Type B pancreatic cell (in vitro differentiated cells): ENCODE measurements around the gene P4HA1. TPM values are rescaled to one million over a fixed set of nuclear protein-coding genes. Genes with fewer than 3 reads are reported as not detected.

Experiments used
- DNase-seq: peaks from one replicate; pipeline ENCODE4 v3.0.0; 2021; ENCODE audit warnings: mixed read lengths; ENCODE audit not compliant: unreplicated experiment; ENCODE audit errors: extremely low spot score
- H3K27ac Mint-ChIP-seq: 2 replicates; pipeline ENCODE4 v1.8.0; 2021; ENCODE audit warnings: mild to moderate bottlenecking, mixed read lengths
- H3K27me3 Mint-ChIP-seq: 2 replicates; pipeline ENCODE4 v1.8.0; 2021; ENCODE audit warnings: mixed read lengths
- H3K36me3 Mint-ChIP-seq: 2 replicates; pipeline ENCODE4 v1.8.0; 2021; ENCODE audit warnings: mixed read lengths
- H3K4me1 Mint-ChIP-seq: one replicate; pipeline ENCODE4 v1.8.0; 2021; ENCODE audit warnings: mixed read lengths; ENCODE audit not compliant: unreplicated experiment
- H3K4me3 Mint-ChIP-seq: 2 replicates; pipeline ENCODE4 v1.8.0; 2021; ENCODE audit warnings: mild to moderate bottlenecking, mixed read lengths
- H3K9me3 Mint-ChIP-seq: 2 replicates; pipeline ENCODE4 v1.8.0; 2021; ENCODE audit warnings: mixed read lengths
- CTCF ChIP-seq: fragments of 200-600 bp; sonication (generic); conservative IDR thresholded peaks from 2 replicates; pipeline ENCODE4 v1.5.0; 2021; ENCODE audit warnings: antibody characterized with exemption, mild to moderate bottlenecking
- total RNA-seq: library from RNA; stranded (reverse); gene quantifications from 2 replicates; pipeline ENCODE4 v1.2.1, GENCODE V29; 2021; ENCODE audit warnings: low replicate concordance

P4HA1 gene
- total RNA-seq, 1 donor from 2014 or later = 38.9 TPM

- Mint-ChIP-seq H3K4me3 (no peak overlapping the region), H3K27ac (no peak overlapping the region), H3K36me3 (peaks cover 22% of the 10 kb centered on the region), H3K9me3 (no peaks in the 10 kb centered on the region), H3K4me1 (no peaks in the 10 kb centered on the region), H3K27me3 (no peaks in the 10 kb centered on the region)
- DNase-seq = no peak
- no peak for TF ChIP-seq CTCF
Measured at GRCh38 chr10:73054286-73054685, 42.4 kb downstream of the P4HA1 start.

GRCh38 chr10:73053275-73053674 is 43.4 kb downstream of the P4HA1 start:
- H3K36me3 Mint-ChIP-seq = peaks cover 20% of the 10 kb centered on the region
- H3K4me3 Mint-ChIP-seq = no peak overlapping the region
- no peak for TF ChIP-seq CTCF
- H3K27ac Mint-ChIP-seq = no peak overlapping the region
- DNase-seq = no peak
- H3K4me1 Mint-ChIP-seq = no peaks in the 10 kb centered on the region
- no peaks in the 10 kb centered on the region for H3K9me3 Mint-ChIP-seq
- no peaks in the 10 kb centered on the region for H3K27me3 Mint-ChIP-seq

- TF ChIP-seq CTCF = no peak
- Mint-ChIP-seq H3K27me3 (no peaks in the 10 kb centered on the region), H3K9me3 (no peaks in the 10 kb centered on the region), H3K4me3 (peak overlapping the region; percentile 45), H3K4me1 (peaks cover 17% of the 10 kb centered on the region), H3K36me3 (peaks cover 13% of the 10 kb centered on the region), H3K27ac (peak overlapping the region; percentile 81)
- no peak for DNase-seq
Measured at GRCh38 chr10:73044378-73045285, 52.0 kb downstream of the P4HA1 start.

- Mint-ChIP-seq H3K27ac (peak overlapping the region; percentile 81), H3K4me1 (peaks cover 17% of the 10 kb centered on the region), H3K36me3 (peaks cover 13% of the 10 kb centered on the region), H3K9me3 (no peaks in the 10 kb centered on the region), H3K4me3 (peak overlapping the region; percentile 45), H3K27me3 (no peaks in the 10 kb centered on the region)
- TF ChIP-seq CTCF = no peak
- DNase-seq = no peak
Measured at GRCh38 chr10:73043766-73044377, 52.8 kb downstream of the P4HA1 start.

GRCh38 chr10:73043319-73043718 is 53.3 kb downstream of the P4HA1 start:
- no peaks in the 10 kb centered on the region for H3K9me3 Mint-ChIP-seq
- no peak for DNase-seq
- H3K4me1 Mint-ChIP-seq = peaks cover 17% of the 10 kb centered on the region
- TF ChIP-seq CTCF = no peak
- H3K27ac Mint-ChIP-seq = no peak overlapping the region
- no peaks in the 10 kb centered on the region for H3K27me3 Mint-ChIP-seq
- no peak overlapping the region for H3K4me3 Mint-ChIP-seq
- peaks cover 13% of the 10 kb centered on the region for H3K36me3 Mint-ChIP-seq
